ENCODE data around the gene TMEM120B.

DNA sequence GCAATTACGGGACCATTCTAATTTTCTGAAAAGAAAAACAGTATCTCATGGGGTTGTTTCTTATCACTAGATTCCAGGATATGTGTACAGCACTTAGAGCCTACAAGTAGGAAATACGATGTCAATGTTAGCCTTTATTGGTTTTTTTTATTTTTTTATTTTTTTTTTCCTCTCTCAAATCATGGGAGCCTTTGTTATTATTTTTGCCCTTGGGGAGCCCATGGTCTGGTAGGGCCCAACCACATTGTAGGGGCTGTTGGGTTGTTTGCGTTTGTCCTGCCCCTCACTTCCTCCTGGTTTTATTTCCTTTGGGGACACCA is 49.0 kb upstream of the TMEM120B start:
- TF ChIP-seq, protein P1, sequence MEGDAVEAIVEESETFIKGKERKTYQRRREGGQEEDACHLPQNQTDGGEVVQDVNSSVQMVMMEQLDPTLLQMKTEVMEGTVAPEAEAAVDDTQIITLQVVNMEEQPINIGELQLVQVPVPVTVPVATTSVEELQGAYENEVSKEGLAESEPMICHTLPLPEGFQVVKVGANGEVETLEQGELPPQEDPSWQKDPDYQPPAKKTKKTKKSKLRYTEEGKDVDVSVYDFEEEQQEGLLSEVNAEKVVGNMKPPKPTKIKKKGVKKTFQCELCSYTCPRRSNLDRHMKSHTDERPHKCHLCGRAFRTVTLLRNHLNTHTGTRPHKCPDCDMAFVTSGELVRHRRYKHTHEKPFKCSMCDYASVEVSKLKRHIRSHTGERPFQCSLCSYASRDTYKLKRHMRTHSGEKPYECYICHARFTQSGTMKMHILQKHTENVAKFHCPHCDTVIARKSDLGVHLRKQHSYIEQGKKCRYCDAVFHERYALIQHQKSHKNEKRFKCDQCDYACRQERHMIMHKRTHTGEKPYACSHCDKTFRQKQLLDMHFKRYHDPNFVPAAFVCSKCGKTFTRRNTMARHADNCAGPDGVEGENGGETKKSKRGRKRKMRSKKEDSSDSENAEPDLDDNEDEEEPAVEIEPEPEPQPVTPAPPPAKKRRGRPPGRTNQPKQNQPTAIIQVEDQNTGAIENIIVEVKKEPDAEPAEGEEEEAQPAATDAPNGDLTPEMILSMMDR (IDR thresholded peaks at IDR 0.05) = no peak
- TF ChIP-seq POLR2AphosphoS5 (IDR thresholded peaks at IDR 0.05; ENCODE audit: insufficient read depth in 1 of 2, low read depth in 1 of 2) (no peak), POLR2A (IDR thresholded peaks at IDR 0.05) (no peak)
